Measurements from ENCODE around the gene VSTM2A. TPM values are rescaled to one million over a fixed set of nuclear protein-coding genes. Genes with fewer than 3 reads are reported as not detected.

Gene VSTM2A
- total and polyA plus RNA-seq, 8 donors = 0.23 to 13.6 (median 0.68) TPM; not detected in 3

GRCh38 chr7:54559401-54559800 is 17.2 kb downstream of the VSTM2A start:
- no peak overlapping the region for H3K4me3 ChIP-seq
- DNase-seq = no peak
- no peaks in the 10 kb centered on the region for H3K4me1 ChIP-seq
- TF ChIP-seq POLR2A (IDR thresholded peaks at IDR 0.05) (no peak), EP300 (IDR thresholded peaks at IDR 0.05) (no peak), CTCF (IDR thresholded peaks at IDR 0.05) (no peak), POLR2AphosphoS5 (IDR thresholded peaks at IDR 0.05) (no peak)
- WGBS, 5 donors = 65 to 90% (median 79%) methylated on average over 1 of the region's 1 CpG
- no peaks in the 10 kb centered on the region for H3K36me3 ChIP-seq
- H3K27me3 ChIP-seq = peaks cover 0 to 4% (median 0%) of the 10 kb centered on the region in 3 donors
- intact Hi-C loops (cut with DNase I; ENCODE audit: low total_unique reads) = no loop called here
- H3K27ac ChIP-seq = no peak overlapping the region
- H3K9me3 ChIP-seq = no peaks in the 10 kb centered on the region

DNA sequence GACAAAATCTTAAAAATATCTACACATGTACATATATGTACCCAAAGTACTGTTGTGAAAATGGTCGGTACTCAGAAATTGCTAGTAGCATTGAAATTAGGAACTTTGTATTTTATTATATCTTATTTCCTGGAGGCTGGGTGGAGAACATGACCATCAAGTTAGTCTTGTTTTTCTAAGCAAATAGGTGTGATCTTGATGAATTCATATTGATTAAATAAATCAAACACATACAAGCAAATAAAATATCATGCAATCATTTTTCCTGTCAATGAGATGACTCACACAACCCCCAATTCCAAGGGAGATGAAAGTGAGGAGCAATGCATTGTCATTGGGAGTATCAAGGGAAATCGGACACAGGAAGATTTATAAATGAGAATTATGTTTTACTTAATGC is 18.0 kb downstream of the VSTM2A start:
- Histone ChIP-seq H3K36me3 (no peaks in the 10 kb centered on the region), H3K27ac (no peak overlapping the region), H3K4me1 (no peaks in the 10 kb centered on the region), H3K9me3 (peaks cover 0 to 1% (median 0%) of the 10 kb centered on the region in 4 donors), H3K4me3 (no peak overlapping the region), H3K27me3 (no peaks in the 10 kb centered on the region)
- no peak for TF ChIP-seq POLR2AphosphoS5 (IDR thresholded peaks at IDR 0.05)
- no peak for TF ChIP-seq CTCF (IDR thresholded peaks at IDR 0.05)
- TF ChIP-seq EP300 (IDR thresholded peaks at IDR 0.05) = no peak
- TF ChIP-seq POLR2A (IDR thresholded peaks at IDR 0.05) = no peak
- peak in 1 of 2 donors; percentile 28 for DNase-seq
- WGBS, 5 donors = 46 to 78% (median 72%) methylated on average over 2 of the region's 2 CpGs
- intact Hi-C loops (cut with DNase I; ENCODE audit: low total_unique reads) = no loop called here

DNA sequence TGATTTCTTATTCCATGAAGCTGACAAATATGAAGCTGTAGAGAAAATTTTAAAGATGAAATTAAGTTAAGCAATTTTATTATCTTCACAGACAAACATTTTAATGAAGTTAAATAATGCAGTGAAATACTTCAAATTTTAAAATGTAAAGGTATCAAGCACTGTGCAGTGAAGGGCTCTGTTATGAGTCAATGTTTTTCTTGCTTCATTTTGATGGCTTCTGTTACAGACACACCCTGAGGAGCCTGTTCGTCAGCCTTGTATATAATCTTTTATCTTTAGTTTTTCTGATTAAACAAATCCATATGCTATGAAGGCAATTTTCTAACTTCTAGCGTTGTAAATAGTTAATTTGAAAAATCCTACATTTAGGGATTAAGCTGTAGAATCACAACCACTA is 18.5 kb downstream of the VSTM2A start:
- peaks cover 0 to 7% (median 0%) of the 10 kb centered on the region in 4 donors for H3K9me3 ChIP-seq
- intact Hi-C loops (cut with DNase I; ENCODE audit: low total_unique reads) = no loop called here
- H3K27ac ChIP-seq = no peak overlapping the region
- H3K27me3 ChIP-seq = no peaks in the 10 kb centered on the region
- TF ChIP-seq CTCF (IDR thresholded peaks at IDR 0.05) (no peak), POLR2A (IDR thresholded peaks at IDR 0.05) (no peak), EP300 (IDR thresholded peaks at IDR 0.05) (no peak), POLR2AphosphoS5 (IDR thresholded peaks at IDR 0.05) (no peak)
- no peak overlapping the region for H3K4me3 ChIP-seq
- H3K4me1 ChIP-seq = no peaks in the 10 kb centered on the region
- no peak for DNase-seq
- H3K36me3 ChIP-seq = no peaks in the 10 kb centered on the region
- WGBS, 5 donors = 33 to 53% (median 48%) methylated on average over 2 of the region's 2 CpGs

DNA sequence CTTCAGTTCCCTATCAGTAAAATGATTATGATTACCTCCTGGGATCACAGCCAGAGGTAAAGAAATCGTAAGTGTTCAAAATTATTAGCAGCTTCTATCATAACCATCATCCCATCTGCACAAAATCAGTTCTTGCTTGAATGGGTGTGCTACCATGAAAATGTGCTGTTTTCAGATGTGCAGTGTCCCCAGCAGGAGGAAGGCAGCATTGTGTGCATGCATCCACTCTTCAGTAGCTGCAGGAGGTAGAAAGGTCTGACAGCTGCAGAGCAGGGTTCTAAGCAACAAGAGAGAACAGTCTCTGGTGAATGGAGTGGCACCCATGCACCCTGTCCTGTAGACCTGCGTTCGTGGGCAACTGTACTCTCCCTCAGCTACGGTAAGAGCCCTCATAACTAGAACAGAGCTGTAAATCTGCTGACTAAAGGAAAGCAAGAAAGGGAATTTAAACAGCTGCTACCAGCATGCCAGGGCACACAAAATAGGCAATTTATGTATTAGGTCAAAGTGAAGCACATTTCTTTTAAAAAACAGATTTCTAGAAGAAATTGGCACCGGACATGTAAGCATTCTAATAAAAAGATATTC is 21.2 kb downstream of the VSTM2A start:
- no peak overlapping the region for H3K4me3 ChIP-seq
- H3K4me1 ChIP-seq = no peaks in the 10 kb centered on the region
- peaks cover 0 to 9% (median 0%) of the 10 kb centered on the region in 4 donors for H3K9me3 ChIP-seq
- intact Hi-C loops (cut with DNase I; ENCODE audit: low total_unique reads) = no loop called here
- DNase-seq = no peak
- TF ChIP-seq POLR2A (IDR thresholded peaks at IDR 0.05) (no peak), EP300 (IDR thresholded peaks at IDR 0.05) (no peak), CTCF (IDR thresholded peaks at IDR 0.05) (no peak), POLR2AphosphoS5 (IDR thresholded peaks at IDR 0.05) (no peak)
- H3K36me3 ChIP-seq = no peaks in the 10 kb centered on the region
- WGBS, 5 donors = 56 to 78% (median 68%) methylated on average over 5 of the region's 5 CpGs
- no peak overlapping the region for H3K27ac ChIP-seq
- H3K27me3 ChIP-seq = no peaks in the 10 kb centered on the region
